Right renal cortex interstitium (tissue), 3 donors: ENCODE measurements around the gene S100A2. TPM values are rescaled to one million over a fixed set of nuclear protein-coding genes. Genes with fewer than 3 reads are reported as not detected.
"Not testable (repeated sequence)": the region's sequence is repeated elsewhere in the genome, so short reads cannot be mapped to it uniquely, and the experiment has no call there.

Experiments
- DNase-seq, 3 donors: peaks; one replicate each; pipeline ENCODE4 v3.0.0-alpha.2; 2013; ENCODE audit warnings: low read depth in 3 of 3, low spot score in 2 of 3
- polyA plus RNA-seq, 3 donors: library from polyadenylated mRNA; unstranded; fragments of 120-200 nt; gene quantifications; one replicate each; pipeline ENCODE4 v1.2.1, GENCODE V29; 2013; ENCODE audit not compliant: insufficient read length in 3 of 3

S100A2 gene
- polyA plus RNA-seq, 3 donors = 5.0 to 9.6 (median 9.2) TPM

GRCh38 chr1:153592748-153593147, 27.1 kb upstream of the S100A2 start:
- no peak for DNase-seq

- DNase-seq = no peak
Observed at GRCh38 chr1:153588482-153588881, 22.8 kb upstream of the S100A2 start.

GRCh38 chr1:153588033-153588432, 22.4 kb upstream of the S100A2 start:
- not testable (repeated sequence) for DNase-seq

- DNase-seq = no peak
Observed at GRCh38 chr1:153587314-153587713, 21.7 kb upstream of the S100A2 start.

GRCh38 chr1:153586347-153586746, 20.7 kb upstream of the S100A2 start:
- DNase-seq = no peak

- DNase-seq = no peak
Observed at GRCh38 chr1:153585006-153585405, 19.4 kb upstream of the S100A2 start.

- no peak for DNase-seq
Observed at GRCh38 chr1:153583976-153584375, 18.3 kb upstream of the S100A2 start.

- not testable (repeated sequence) for DNase-seq
Observed at GRCh38 chr1:153583514-153583913, 17.9 kb upstream of the S100A2 start.

GRCh38 chr1:153582836-153583235, 17.2 kb upstream of the S100A2 start:
- DNase-seq = not testable (repeated sequence)

GRCh38 chr1:153578936-153579335, 13.3 kb upstream of the S100A2 start:
- DNase-seq = no peak

GRCh38 chr1:153578490-153578889, 12.8 kb upstream of the S100A2 start:
- DNase-seq = no peak

- no peak for DNase-seq
Observed at GRCh38 chr1:153577624-153578051, 12.0 kb upstream of the S100A2 start.

GRCh38 chr1:153577138-153577537, 11.5 kb upstream of the S100A2 start:
- DNase-seq = no peak

- not testable (repeated sequence) for DNase-seq
Observed at GRCh38 chr1:153575497-153575896, 9.9 kb upstream of the S100A2 start.

GRCh38 chr1:153575081-153575491, 9.4 kb upstream of the S100A2 start:
- DNase-seq = not testable (repeated sequence)

GRCh38 chr1:153573351-153573750, 7.7 kb upstream of the S100A2 start:
- no peak for DNase-seq

- no peak for DNase-seq
Observed at GRCh38 chr1:153572569-153573015, 6.9 kb upstream of the S100A2 start.

GRCh38 chr1:153571706-153572105, 6.1 kb upstream of the S100A2 start:
- DNase-seq = no peak

GRCh38 chr1:153570874-153571273, 5.2 kb upstream of the S100A2 start:
- DNase-seq = no peak

- DNase-seq = no peak
Observed at GRCh38 chr1:153569465-153569864, 3.8 kb upstream of the S100A2 start.

- DNase-seq = peak in 2 of 3 donors; percentile 76 to 83
Observed at GRCh38 chr1:153568367-153569099, 2.9 kb upstream of the S100A2 start.

- no peak for DNase-seq
Observed at GRCh38 chr1:153567621-153568366, 2.1 kb upstream of the S100A2 start.
